Measurements from ENCODE around the gene KRT40.

DNA sequence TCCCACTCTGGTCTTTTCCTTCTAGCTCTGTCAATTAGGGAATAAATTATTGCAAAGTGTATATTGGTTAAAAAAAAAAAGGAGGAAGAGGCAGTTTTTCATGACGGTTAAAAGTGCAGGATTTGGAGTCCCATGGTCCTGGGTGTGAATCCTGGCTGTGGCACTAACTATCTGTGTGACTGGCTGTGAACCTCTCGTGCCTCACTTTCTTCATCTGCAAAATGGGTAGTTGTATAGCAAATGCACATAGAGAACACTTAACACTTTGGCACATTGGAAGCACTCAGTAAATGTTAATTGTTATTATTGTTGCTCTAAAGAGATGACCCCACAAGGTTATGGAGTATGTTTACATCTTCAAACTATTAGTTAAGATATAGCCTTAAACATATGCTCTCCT is 36.2 kb downstream of the KRT40 start:
- TF ChIP-seq, protein P1, sequence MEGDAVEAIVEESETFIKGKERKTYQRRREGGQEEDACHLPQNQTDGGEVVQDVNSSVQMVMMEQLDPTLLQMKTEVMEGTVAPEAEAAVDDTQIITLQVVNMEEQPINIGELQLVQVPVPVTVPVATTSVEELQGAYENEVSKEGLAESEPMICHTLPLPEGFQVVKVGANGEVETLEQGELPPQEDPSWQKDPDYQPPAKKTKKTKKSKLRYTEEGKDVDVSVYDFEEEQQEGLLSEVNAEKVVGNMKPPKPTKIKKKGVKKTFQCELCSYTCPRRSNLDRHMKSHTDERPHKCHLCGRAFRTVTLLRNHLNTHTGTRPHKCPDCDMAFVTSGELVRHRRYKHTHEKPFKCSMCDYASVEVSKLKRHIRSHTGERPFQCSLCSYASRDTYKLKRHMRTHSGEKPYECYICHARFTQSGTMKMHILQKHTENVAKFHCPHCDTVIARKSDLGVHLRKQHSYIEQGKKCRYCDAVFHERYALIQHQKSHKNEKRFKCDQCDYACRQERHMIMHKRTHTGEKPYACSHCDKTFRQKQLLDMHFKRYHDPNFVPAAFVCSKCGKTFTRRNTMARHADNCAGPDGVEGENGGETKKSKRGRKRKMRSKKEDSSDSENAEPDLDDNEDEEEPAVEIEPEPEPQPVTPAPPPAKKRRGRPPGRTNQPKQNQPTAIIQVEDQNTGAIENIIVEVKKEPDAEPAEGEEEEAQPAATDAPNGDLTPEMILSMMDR (IDR thresholded peaks at IDR 0.05; ENCODE audit: low read depth, low read length, missing input control): no peak
- no peak for TF ChIP-seq ZBTB33 (IDR thresholded peaks at IDR 0.05)
- no peak for TF ChIP-seq NR2F2 (IDR thresholded peaks at IDR 0.05)
- TF ChIP-seq RAD21 (IDR thresholded peaks at IDR 0.05): no peak
- TF ChIP-seq EGR1 (IDR thresholded peaks at IDR 0.05; ENCODE audit: low read depth in 2 of 2): no peak
- TF ChIP-seq TAF1 (conservative IDR thresholded peaks at IDR 0.05): no peak
- TF ChIP-seq, protein P2, sequence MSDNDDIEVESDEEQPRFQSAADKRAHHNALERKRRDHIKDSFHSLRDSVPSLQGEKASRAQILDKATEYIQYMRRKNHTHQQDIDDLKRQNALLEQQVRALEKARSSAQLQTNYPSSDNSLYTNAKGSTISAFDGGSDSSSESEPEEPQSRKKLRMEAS (IDR thresholded peaks at IDR 0.05): no peak
- TF ChIP-seq, protein P3, sequence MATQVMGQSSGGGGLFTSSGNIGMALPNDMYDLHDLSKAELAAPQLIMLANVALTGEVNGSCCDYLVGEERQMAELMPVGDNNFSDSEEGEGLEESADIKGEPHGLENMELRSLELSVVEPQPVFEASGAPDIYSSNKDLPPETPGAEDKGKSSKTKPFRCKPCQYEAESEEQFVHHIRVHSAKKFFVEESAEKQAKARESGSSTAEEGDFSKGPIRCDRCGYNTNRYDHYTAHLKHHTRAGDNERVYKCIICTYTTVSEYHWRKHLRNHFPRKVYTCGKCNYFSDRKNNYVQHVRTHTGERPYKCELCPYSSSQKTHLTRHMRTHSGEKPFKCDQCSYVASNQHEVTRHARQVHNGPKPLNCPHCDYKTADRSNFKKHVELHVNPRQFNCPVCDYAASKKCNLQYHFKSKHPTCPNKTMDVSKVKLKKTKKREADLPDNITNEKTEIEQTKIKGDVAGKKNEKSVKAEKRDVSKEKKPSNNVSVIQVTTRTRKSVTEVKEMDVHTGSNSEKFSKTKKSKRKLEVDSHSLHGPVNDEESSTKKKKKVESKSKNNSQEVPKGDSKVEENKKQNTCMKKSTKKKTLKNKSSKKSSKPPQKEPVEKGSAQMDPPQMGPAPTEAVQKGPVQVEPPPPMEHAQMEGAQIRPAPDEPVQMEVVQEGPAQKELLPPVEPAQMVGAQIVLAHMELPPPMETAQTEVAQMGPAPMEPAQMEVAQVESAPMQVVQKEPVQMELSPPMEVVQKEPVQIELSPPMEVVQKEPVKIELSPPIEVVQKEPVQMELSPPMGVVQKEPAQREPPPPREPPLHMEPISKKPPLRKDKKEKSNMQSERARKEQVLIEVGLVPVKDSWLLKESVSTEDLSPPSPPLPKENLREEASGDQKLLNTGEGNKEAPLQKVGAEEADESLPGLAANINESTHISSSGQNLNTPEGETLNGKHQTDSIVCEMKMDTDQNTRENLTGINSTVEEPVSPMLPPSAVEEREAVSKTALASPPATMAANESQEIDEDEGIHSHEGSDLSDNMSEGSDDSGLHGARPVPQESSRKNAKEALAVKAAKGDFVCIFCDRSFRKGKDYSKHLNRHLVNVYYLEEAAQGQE (IDR thresholded peaks at IDR 0.05): no peak
- no peak for TF ChIP-seq JUND (IDR thresholded peaks at IDR 0.05)
- TF ChIP-seq, protein P4, sequence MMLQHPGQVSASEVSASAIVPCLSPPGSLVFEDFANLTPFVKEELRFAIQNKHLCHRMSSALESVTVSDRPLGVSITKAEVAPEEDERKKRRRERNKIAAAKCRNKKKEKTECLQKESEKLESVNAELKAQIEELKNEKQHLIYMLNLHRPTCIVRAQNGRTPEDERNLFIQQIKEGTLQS (IDR thresholded peaks at IDR 0.05): no peak

Data from liver (tissue), 3 donors.